ENCODE data around the gene HOXB2. TPM values are rescaled to one million over a fixed set of nuclear protein-coding genes. Genes with fewer than 3 reads are reported as not detected.
A peak's percentile ranks its signal among the peaks of the same experiment; 100 is the strongest.

HOXB2 gene
- total and polyA plus RNA-seq, 9 of the 15 experiments (the other 6 are each of a cell fraction or from before 2014, with no cell fraction given), result 2.1 to 97.7 (median 21.2) TPM

GRCh38 chr17:48577330-48577945 lies 32.5 kb upstream of the HOXB2 start (continued):
- TF ChIP-seq, protein P1, sequence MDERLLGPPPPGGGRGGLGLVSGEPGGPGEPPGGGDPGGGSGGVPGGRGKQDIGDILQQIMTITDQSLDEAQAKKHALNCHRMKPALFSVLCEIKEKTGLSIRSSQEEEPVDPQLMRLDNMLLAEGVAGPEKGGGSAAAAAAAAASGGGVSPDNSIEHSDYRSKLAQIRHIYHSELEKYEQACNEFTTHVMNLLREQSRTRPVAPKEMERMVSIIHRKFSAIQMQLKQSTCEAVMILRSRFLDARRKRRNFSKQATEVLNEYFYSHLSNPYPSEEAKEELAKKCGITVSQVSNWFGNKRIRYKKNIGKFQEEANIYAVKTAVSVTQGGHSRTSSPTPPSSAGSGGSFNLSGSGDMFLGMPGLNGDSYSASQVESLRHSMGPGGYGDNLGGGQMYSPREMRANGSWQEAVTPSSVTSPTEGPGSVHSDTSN (CRISPR knock-in tag; IDR thresholded peaks at IDR 0.05; ENCODE audit: low read depth), result no peak
- TF ChIP-seq, protein P1 (tag; conservative IDR thresholded peaks at IDR 0.05; ENCODE audit: low read depth), result peak; percentile 27; the same call in 1 of the 2 replicates
- TF ChIP-seq ZBTB17 (CRISPR knock-in tag; IDR thresholded peaks at IDR 0.05) (no peak), SP1 (CRISPR knock-in tag; IDR thresholded peaks at IDR 0.05) (no peak), ZNF24 (IDR thresholded peaks at IDR 0.05) (no peak), HEY1 (CRISPR knock-in tag; IDR thresholded peaks at IDR 0.05; ENCODE audit: borderline replicate concordance) (no peak), NFRKB (IDR thresholded peaks at IDR 0.05; ENCODE audit: low read depth) (peak; percentile 4; the same call in 1 of the 2 replicates), ERF (CRISPR knock-in tag; IDR thresholded peaks at IDR 0.05) (no peak), HIVEP1 (CRISPR knock-in tag; IDR thresholded peaks at IDR 0.05) (no peak), GTF2B (IDR thresholded peaks at IDR 0.05; ENCODE audit: extremely low read depth, insufficient read length) (no peak), DNMT1 (IDR thresholded peaks at IDR 0.05) (no peak), YBX1 (IDR thresholded peaks at IDR 0.05) (no peak), ZBTB2 (IDR thresholded peaks at IDR 0.05) (no peak), CTBP1 (IDR thresholded peaks at IDR 0.05; ENCODE audit: borderline replicate concordance) (no peak), POLR2G (IDR thresholded peaks at IDR 0.05; ENCODE audit: low read depth, low read length) (peak; percentile 74), CEBPZ (IDR thresholded peaks at IDR 0.05; ENCODE audit: borderline replicate concordance, low read depth, low read length) (no peak), HBP1 (CRISPR knock-in tag; IDR thresholded peaks at IDR 0.05) (no peak), DPF2 (IDR thresholded peaks at IDR 0.05) (0 out of 2 replicates have a peak, but pooled peaks have one; percentile 16)
- TF ChIP-seq, protein P2, sequence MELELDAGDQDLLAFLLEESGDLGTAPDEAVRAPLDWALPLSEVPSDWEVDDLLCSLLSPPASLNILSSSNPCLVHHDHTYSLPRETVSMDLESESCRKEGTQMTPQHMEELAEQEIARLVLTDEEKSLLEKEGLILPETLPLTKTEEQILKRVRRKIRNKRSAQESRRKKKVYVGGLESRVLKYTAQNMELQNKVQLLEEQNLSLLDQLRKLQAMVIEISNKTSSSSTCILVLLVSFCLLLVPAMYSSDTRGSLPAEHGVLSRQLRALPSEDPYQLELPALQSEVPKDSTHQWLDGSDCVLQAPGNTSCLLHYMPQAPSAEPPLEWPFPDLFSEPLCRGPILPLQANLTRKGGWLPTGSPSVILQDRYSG (tag; conservative IDR thresholded peaks at IDR 0.05; ENCODE audit: low read depth), result no peak
